K562 (cell line): ENCODE results near the gene RHOC. TPM values are rescaled to one million over a fixed set of nuclear protein-coding genes. Genes with fewer than 3 reads are reported as not detected.

Experiments
- ASH1L ChIP-seq: fragments of 450-650 bp; IDR thresholded peaks from 2 replicates; pipeline ENCODE4 v1.6.1; 2018; ENCODE audit warnings: borderline replicate concordance, mild to moderate bottlenecking, low read depth; ENCODE audit not compliant: partially characterized antibody
- CCNT2 ChIP-seq: IDR thresholded peaks from 2 replicates; pipeline ENCODE4 v1.6.1; 2011; ENCODE audit warnings: borderline replicate concordance, low read depth, mild to moderate bottlenecking, moderate library complexity, mixed read lengths, low read length; ENCODE audit not compliant: insufficient read length; ENCODE audit errors: extremely low read depth
- NR1H2 ChIP-seq: sonication (generic); formaldehyde crosslinking; IDR thresholded peaks from 2 replicates; pipeline ENCODE4 v1.4.0; 2020; ENCODE audit warnings: mild to moderate bottlenecking, missing genetic modification reagents
- RB1 ChIP-seq: fragments of 450-650 bp; IDR thresholded peaks from 2 replicates; pipeline ENCODE4 v1.6.1; 2017; ENCODE audit warnings: low read depth, mild to moderate bottlenecking
- RBBP5 ChIP-seq: fragments of 200-600 bp; sonication (generic); IDR thresholded peaks from 2 replicates; pipeline ENCODE4 v1.6.1; 2012; ENCODE audit warnings: borderline replicate concordance, mild to moderate bottlenecking, low read length, control low read depth, inconsistent platforms; ENCODE audit not compliant: insufficient read depth, poor library complexity, severe bottlenecking
- SIN3A ChIP-seq, 2 experiments: fragments of 150-350 bp in 1 of 2; IDR thresholded peaks; 2 replicates each; pipeline ENCODE4 v1.6.1; 2011 to 2016; ENCODE audit warnings: borderline replicate concordance in 2 of 2, low read depth in 2 of 2, low read length in 2 of 2, mild to moderate bottlenecking in 2 of 2, moderate library complexity in 2 of 2; ENCODE audit not compliant: control insufficient read depth in 1 of 2
- polyA plus RNA-seq, 8 experiments: library from polyadenylated mRNA; depleted of rRNA in 4 of 8; stranded (reverse) in 5 of 8; unstranded in 3 of 8; fragments of >200 nt; fragmentation: Nextera tagmentation in 2 of 8; fragmentation: Illumina TruSeq in 1 of 8; extraction: Ambion mirVana in 2 of 8; extraction: Trizol in 1 of 8; gene quantifications; 2 replicates each; pipeline versions ENCODE4 v1.2.1 to v1.2.3, GENCODE V29; 2011 to 2014; ENCODE audit warnings: inconsistent platforms in 1 of 8, missing spikeins in 1 of 8
- total RNA-seq, 7 experiments: library from RNA; depleted of rRNA in 6 of 7; stranded (reverse); fragments of >200 nt in 6 of 7; fragmentation: Illumina TruSeq in 2 of 7; extraction: Trizol in 2 of 7; gene quantifications; 2 replicates each; pipeline versions ENCODE4 v1.2.1 to v1.2.3, GENCODE V29; 2011 to 2021; ENCODE audit warnings: low replicate concordance in 1 of 7
- TF ChIP-seq, protein P1 (sequence below), 3 experiments: fragments of 200-800 bp in 1 of 3; fragments of 250-450 bp in 1 of 3; fragments of 450-650 bp in 1 of 3; sonication (Bioruptor Pico) in 1 of 3; sonication (Bioruptor generic) in 1 of 3; formaldehyde crosslinking in 1 of 3; IDR thresholded peaks; 2 replicates each; pipeline versions ENCODE4 v1.6.1 to v1.8.0; 2016 to 2022; ENCODE audit warnings: mild to moderate bottlenecking in 2 of 3, missing genetic modification characterization in 2 of 3, missing compliant biosample characterization in 1 of 3, moderate library complexity in 1 of 3
- TF ChIP-seq, protein P2 (sequence below): sonication (generic); formaldehyde crosslinking; IDR thresholded peaks from 2 replicates; pipeline ENCODE4 v1.8.0; 2022; ENCODE audit warnings: missing genetic modification reagents, mild to moderate bottlenecking, moderate library complexity, borderline replicate concordance
- TF ChIP-seq, protein P3 (sequence below): fragments of 450-650 bp; formaldehyde crosslinking; IDR thresholded peaks from 2 replicates; pipeline ENCODE4 v1.4.0; 2020; ENCODE audit warnings: mild to moderate bottlenecking
- TF ChIP-seq, protein P4 (sequence below): conservative IDR thresholded peaks from 2 replicates; pipeline ENCODE4 v1.6.1; 2011; ENCODE audit warnings: low read depth, mild to moderate bottlenecking, low read length; ENCODE audit not compliant: control insufficient read depth

RHOC gene
- total and polyA plus RNA-seq, 9 of the 15 experiments (the other 6 are each of a cell fraction or from before 2014, with no cell fraction given): 35.2 to 364 (median 204) TPM

DNA sequence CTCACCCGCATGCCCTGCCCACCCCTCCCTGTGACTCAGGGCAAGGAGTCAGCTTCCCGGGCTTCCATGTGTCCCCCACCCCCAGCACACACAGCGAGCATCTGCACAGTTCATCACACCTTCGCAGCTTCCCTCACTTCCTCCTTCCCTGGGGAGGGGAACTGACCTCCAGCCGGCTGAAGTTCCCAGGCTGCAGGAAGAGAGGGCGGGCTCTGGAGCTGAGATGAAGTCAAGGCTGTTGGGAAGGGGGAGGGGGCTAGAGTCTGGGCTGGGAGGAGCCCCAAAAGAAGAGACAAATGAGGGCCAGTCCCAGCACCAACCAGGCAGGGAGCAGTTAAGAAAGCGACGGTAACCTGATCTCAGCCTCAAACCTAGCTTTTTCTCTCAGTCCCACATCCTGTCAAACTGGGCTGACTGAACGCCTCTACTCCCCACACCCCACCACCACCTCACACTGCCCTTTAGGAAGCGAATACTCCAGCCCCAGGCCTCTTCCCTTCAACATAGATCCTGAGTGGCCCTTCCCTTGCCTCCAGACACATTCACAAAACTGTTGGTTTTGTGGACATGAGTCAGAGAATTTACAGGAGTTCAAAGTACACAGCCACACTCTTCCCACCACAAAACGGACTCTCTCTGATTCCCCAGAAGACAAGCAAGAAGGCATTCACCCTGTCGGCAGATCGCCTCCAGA, 1.8 kb downstream of the RHOC start (continued):
- TF ChIP-seq, protein P1, sequence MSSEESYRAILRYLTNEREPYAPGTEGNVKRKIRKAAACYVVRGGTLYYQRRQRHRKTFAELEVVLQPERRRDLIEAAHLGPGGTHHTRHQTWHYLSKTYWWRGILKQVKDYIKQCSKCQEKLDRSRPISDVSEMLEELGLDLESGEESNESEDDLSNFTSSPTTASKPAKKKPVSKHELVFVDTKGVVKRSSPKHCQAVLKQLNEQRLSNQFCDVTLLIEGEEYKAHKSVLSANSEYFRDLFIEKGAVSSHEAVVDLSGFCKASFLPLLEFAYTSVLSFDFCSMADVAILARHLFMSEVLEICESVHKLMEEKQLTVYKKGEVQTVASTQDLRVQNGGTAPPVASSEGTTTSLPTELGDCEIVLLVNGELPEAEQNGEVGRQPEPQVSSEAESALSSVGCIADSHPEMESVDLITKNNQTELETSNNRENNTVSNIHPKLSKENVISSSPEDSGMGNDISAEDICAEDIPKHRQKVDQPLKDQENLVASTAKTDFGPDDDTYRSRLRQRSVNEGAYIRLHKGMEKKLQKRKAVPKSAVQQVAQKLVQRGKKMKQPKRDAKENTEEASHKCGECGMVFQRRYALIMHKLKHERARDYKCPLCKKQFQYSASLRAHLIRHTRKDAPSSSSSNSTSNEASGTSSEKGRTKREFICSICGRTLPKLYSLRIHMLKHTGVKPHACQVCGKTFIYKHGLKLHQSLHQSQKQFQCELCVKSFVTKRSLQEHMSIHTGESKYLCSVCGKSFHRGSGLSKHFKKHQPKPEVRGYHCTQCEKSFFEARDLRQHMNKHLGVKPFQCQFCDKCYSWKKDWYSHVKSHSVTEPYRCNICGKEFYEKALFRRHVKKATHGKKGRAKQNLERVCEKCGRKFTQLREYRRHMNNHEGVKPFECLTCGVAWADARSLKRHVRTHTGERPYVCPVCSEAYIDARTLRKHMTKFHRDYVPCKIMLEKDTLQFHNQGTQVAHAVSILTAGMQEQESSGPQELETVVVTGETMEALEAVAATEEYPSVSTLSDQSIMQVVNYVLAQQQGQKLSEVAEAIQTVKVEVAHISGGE (CRISPR knock-in tag; IDR thresholded peaks at IDR 0.05): peak in 1 of 3 experiments; percentile 83; a peak in 2 of 6 replicates
- TF ChIP-seq NR1H2 (no peak), CCNT2 (peak; percentile 74), SIN3A (IDR thresholded peaks at IDR 0.05; ENCODE audit: borderline replicate concordance in 2 of 2, control insufficient read depth in 1 of 2, low read depth in 2 of 2, low read length in 2 of 2) (peak in 1 of 2 experiments; percentile 39; a peak in 1 of 4 replicates), RBBP5 (peak; percentile 63), ASH1L (no peak), RB1 (no peak)
- TF ChIP-seq, protein P2, sequence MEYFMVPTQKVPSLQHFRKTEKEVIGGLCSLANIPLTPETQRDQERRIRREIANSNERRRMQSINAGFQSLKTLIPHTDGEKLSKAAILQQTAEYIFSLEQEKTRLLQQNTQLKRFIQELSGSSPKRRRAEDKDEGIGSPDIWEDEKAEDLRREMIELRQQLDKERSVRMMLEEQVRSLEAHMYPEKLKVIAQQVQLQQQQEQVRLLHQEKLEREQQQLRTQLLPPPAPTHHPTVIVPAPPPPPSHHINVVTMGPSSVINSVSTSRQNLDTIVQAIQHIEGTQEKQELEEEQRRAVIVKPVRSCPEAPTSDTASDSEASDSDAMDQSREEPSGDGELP: peak; percentile 93
- TF ChIP-seq, protein P3, sequence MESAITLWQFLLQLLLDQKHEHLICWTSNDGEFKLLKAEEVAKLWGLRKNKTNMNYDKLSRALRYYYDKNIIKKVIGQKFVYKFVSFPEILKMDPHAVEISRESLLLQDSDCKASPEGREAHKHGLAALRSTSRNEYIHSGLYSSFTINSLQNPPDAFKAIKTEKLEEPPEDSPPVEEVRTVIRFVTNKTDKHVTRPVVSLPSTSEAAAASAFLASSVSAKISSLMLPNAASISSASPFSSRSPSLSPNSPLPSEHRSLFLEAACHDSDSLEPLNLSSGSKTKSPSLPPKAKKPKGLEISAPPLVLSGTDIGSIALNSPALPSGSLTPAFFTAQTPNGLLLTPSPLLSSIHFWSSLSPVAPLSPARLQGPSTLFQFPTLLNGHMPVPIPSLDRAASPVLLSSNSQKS: no peak
- TF ChIP-seq, protein P4, sequence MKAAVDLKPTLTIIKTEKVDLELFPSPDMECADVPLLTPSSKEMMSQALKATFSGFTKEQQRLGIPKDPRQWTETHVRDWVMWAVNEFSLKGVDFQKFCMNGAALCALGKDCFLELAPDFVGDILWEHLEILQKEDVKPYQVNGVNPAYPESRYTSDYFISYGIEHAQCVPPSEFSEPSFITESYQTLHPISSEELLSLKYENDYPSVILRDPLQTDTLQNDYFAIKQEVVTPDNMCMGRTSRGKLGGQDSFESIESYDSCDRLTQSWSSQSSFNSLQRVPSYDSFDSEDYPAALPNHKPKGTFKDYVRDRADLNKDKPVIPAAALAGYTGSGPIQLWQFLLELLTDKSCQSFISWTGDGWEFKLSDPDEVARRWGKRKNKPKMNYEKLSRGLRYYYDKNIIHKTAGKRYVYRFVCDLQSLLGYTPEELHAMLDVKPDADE: peak; percentile 49; the same call in 1 of the 2 replicates
